Measurements from ENCODE around the gene UBB. TPM values are rescaled to one million over a fixed set of nuclear protein-coding genes. Genes with fewer than 3 reads are reported as not detected.

The UBB gene
- total RNA-seq, 4 donors from 2014 or later, result 679 to 1,195 (median 826) TPM

DNA sequence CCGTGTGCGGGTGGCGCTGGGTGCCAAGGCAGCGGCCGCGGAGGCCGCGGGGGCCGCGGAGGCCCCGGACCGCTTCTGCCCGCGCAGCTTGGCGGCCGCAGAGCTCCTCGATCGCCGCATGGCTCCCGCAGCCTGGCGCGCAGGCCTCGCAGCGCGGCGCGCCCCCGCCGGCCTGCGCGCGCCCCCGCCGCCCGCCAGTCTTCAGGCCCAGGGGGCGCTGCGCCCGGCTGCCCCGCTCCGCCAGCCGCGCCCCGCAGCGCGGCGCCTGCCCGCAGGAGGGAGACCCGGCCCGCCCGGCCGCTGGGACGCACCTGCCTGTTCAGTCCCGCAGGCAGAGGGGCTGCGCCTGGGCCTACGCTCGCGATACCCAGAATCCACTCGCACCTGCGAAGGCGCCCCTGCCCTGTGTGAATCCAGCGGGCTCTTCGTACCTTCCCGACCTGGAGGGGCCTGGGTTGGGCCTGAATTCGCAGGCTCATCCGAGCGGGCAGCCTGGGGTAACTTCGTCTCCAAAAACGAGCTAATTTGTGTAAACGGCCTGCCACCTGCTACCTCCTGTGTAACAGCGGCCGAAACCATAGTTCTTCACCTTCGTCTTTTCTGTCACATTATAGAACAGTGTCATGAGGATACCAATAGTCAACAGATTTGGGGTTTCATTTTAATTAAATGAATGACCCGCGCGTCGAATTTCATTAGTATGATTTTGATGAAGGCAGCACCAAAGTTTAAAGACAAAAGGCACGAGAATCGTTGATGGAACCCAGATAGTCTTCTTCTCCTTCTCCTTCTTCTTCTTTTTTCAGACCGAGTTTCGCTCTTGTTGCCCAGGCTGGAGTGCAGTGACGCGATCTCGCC, 27.3 kb upstream of the UBB start, which contains the start of gene CENPV:
TSS of gene CENPV (minus strand) at position 153 of the 858 bp plus-strand sequence. CDS start at position 120, 33 bp downstream.
- ATAC-seq (ENCODE audit: low FRiP score) (peak; percentile 88), DNase-seq (ENCODE audit: low spot score) (no peak)
- TF ChIP-seq, protein P1, sequence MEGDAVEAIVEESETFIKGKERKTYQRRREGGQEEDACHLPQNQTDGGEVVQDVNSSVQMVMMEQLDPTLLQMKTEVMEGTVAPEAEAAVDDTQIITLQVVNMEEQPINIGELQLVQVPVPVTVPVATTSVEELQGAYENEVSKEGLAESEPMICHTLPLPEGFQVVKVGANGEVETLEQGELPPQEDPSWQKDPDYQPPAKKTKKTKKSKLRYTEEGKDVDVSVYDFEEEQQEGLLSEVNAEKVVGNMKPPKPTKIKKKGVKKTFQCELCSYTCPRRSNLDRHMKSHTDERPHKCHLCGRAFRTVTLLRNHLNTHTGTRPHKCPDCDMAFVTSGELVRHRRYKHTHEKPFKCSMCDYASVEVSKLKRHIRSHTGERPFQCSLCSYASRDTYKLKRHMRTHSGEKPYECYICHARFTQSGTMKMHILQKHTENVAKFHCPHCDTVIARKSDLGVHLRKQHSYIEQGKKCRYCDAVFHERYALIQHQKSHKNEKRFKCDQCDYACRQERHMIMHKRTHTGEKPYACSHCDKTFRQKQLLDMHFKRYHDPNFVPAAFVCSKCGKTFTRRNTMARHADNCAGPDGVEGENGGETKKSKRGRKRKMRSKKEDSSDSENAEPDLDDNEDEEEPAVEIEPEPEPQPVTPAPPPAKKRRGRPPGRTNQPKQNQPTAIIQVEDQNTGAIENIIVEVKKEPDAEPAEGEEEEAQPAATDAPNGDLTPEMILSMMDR (IDR thresholded peaks at IDR 0.05), result no peak

DNA sequence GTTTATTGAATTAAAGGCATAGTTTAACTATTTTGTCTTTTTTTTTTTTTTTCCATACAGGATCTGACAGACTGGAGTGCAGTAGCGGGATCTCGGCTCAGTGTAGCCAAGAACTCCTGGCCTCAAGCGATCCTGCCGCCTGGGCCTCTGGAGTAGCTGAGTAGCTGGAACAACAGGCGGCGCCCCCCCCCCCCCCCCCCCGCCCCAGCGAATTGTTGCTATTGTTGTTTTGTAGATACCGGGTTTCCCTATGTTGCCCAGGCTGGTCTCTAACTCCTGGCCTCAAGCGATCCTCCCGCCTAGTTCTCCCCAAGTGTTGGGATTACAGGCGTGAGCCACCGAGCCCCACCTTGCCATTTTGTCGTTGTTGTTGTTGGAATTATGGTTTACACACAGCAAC, 26.3 kb upstream of the UBB start:
- no peak for DNase-seq (ENCODE audit: low spot score)
- ATAC-seq (ENCODE audit: low FRiP score), result no peak
- TF ChIP-seq, protein P1 (IDR thresholded peaks at IDR 0.05), result no peak

DNA sequence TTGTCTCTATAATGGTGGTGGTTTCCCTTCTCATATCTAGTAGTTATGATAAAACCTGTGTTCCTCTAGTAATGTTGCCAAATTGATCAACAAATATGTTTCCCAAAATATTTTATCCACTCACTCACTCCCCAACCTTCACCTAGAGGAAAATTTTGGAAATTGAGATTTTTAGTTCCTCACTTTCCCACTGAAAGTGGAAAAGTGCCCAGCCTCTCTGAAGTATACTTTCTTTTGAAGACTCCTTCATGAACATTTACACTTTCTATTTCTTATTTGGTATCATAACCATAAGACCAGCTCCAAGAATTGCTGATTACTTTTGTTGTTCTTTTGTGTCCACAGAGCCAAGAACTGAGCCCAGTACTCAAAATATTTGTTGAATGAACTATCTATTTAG, 22.5 kb upstream of the UBB start:
- ATAC-seq (ENCODE audit: low FRiP score), result no peak
- TF ChIP-seq, protein P1 (IDR thresholded peaks at IDR 0.05), result no peak
- no peak for DNase-seq (ENCODE audit: low spot score)

DNA sequence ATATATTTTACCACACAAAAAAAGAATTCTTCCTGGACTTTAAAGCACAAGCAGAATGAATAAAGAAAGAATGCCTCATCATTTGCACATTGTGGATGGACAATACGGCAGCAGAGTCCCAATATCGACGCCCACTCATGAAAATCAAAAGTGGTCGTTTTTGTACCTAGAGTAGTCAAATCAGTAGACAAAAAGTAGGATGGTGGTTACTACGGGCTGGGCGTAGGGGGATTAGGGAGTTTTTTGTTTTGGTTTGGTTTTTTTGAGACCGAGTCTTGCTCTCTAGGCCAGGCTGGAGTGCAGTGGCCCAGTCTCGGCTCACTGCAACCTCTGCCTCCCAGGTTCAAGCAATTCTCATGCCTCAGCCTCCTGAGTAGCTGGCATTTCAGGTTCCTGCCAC, 19.0 kb upstream of the UBB start:
- DNase-seq (ENCODE audit: low spot score) (no peak), ATAC-seq (ENCODE audit: low FRiP score) (no peak)
- TF ChIP-seq, protein P1 (IDR thresholded peaks at IDR 0.05), result no peak

DNA sequence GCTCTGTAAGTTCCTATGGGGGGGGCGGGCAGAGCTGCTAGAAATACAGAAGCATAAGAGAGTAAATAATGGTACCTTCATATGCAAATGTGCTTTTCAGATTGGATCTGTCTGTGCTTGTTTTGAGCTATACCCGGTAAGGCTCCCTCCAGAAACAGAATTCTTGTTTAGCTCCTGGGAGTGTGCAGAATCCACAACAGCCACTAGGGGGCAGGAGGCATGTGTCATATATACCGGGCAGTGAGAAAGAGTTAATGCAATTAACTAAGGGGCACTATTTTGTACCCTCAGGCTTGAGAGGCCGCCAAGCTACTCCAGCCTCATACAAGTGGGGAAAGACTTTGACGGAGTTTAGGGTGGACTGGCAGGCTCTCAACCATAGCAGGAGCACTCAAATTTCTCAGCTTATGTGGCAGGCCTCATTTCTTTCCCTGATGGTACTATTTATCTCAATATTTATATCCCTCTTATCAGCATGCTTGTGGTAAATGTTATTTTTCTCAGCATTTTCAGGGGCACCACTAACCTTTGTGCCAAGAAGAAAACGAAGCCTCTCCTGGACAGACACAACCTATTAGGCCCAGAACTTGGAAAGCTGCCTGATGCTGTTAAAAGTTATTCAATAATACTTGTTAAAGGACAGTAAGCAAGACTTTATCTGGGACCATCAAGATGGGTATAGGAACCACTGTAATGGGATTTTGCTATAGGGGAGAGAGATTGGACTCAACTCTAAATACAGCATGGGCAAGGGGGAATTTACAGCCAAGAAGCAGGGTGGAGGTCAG, 16.9 kb upstream of the UBB start:
- TF ChIP-seq, protein P1 (IDR thresholded peaks at IDR 0.05), result peak in 2 of 3 donors; percentile 31 to 37
- peak; percentile 84 for DNase-seq (ENCODE audit: low spot score)
- peak; percentile 59 for ATAC-seq (ENCODE audit: low FRiP score)

DNA sequence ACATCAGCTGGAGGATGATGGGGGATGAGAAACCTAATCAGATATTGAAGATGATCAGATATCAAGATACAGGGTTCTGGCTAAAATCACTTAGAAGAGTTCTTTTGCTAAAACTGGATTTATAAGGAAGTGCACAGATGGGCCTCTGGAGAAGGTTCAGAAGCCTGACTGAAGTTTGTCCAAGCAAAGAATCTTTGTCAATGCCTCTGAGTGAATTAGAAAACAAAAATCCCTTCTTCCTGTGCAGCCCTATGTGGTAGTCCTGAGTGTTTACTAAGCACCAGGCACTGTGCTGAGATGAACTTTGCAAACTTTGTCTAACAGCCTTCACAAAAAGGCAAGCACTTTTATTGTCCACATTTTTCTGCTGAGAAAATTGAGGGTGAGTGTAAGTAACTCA, 16.3 kb upstream of the UBB start:
- DNase-seq (ENCODE audit: low spot score) (no peak), ATAC-seq (ENCODE audit: low FRiP score) (no peak)
- TF ChIP-seq, protein P1 (IDR thresholded peaks at IDR 0.05), result no peak
